Right renal pelvis (tissue), 4 donors: ENCODE measurements around the gene SLC17A1. TPM values are rescaled to one million over a fixed set of nuclear protein-coding genes. Genes with fewer than 3 reads are reported as not detected.
"Not testable (repeated sequence)": the region's sequence is repeated elsewhere in the genome, so short reads cannot be mapped to it uniquely, and the experiment has no call there.

ENCODE experiments used
- DNase-seq, 4 donors: peaks; one replicate each; pipeline ENCODE4 v3.0.0-alpha.2; 2013; ENCODE audit warnings: low read depth in 4 of 4, low spot score in 3 of 4, missing footprints in 1 of 4
- polyA plus RNA-seq, 4 donors: library from polyadenylated mRNA; unstranded; fragments of 120-200 nt; gene quantifications; one replicate each; pipeline ENCODE4 v1.2.1, GENCODE V29; 2013; ENCODE audit not compliant: insufficient read length in 4 of 4

The SLC17A1 gene
- polyA plus RNA-seq, 4 donors, result 20.3 to 39.3 (median 25.7) TPM

DNA sequence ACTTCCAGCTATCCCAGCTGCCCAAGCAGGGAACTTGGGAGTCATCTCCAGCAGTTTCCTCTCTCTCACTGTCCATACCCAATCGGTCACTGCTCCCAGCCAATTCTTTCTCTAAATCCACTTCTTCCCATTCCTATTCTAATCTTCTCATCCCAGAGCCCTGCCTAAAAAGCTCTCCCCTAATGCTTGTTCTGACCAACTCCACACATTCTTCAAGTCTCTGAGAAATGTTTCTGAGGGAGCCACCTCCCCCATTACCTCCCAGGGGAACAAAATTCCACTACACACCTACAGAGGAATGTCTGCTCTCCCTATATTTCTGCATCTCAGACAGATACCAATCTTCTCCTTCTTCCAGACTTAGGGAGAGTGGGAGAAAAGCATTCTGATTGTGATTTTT, 63.3 kb downstream of the SLC17A1 start:
- no peak for DNase-seq

DNA sequence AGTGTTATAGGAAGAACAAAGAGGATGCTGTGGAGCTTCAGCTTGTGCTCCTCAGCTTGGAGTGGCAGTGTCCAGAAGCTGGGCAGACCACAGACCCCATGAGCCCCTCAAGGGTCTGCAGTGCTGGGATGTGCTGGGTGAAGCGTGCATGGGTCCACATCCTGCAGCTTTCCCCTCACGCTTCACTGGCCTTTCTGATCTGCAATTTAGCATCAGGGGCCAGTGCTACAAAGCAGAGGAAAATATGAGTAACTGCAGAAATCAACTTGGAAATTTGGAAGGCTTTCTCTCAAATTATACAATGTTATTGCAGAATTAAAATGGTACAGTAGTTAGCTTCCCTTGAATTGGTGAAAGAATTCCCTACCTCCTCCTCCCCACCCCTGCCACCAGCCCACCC, 67.2 kb downstream of the SLC17A1 start:
- DNase-seq, result no peak

DNA sequence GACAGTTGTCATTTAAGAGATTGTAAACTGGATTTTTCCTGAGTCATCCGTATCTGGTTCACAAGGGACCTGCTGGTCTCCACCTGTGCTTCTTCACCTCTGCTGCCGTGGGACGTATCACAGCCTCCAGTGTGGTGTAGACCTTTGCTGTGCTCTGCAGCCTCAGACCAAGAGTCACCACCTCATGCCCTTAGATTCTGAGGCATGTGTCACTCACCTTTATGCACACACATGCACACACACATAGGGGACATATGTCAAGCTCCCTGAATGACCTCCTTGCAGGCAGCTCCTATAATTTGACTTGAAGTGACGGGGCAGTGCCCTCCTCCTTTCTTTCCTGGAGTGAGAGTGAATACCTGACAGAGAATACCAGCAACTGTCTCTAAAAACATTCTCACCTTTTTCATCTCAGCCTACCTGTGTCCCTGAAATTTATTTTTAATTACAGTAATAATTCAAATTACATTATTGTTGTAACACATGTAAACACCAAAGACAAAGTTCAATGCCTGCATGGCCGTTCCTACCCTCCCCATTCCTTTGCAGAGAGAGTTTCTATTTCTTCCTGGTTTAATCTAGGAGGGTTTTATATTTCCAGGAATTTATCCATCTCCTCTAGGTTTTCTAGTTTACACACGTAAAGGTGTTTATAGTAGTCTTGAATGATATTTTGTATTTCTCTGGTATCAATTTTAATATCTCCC, 73.8 kb downstream of the SLC17A1 start:
- no peak for DNase-seq

GRCh38 chr6:25756382-25757363, 75.2 kb downstream of the SLC17A1 start:
- no peak for DNase-seq

GRCh38 chr6:25755483-25755882, 76.4 kb downstream of the SLC17A1 start:
- DNase-seq, result no peak

- DNase-seq, result no peak
These were observed 77.3 kb downstream of the SLC17A1 start, which contains the start of gene SLC17A4 for GRCh38 chr6:25754535-25754934. TSS of gene SLC17A4 (plus strand) at chr6:25754742. CDS start at chr6:25761963, 7,221 bp downstream.

GRCh38 chr6:25753079-25753478, 78.8 kb downstream of the SLC17A1 start:
- DNase-seq, result no peak

DNA sequence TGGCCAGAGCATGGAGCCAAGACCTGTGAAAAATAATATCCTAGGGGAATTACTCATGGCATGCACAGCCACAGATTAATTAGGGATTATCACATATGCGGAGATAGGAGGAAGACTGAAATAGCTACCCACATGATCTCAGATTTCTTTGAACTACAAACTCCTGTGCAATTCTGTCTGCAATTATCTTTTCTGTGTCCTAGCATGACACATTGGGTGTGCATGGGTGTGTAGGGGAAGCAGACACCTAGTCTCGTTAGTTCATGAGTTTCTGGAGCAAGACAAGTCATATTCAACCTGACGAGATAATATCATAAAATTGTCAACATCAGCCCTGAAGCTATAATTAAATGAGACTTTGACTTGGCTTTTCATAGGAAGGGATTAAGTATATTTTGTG, 80.9 kb downstream of the SLC17A1 start:
- no peak for DNase-seq

DNA sequence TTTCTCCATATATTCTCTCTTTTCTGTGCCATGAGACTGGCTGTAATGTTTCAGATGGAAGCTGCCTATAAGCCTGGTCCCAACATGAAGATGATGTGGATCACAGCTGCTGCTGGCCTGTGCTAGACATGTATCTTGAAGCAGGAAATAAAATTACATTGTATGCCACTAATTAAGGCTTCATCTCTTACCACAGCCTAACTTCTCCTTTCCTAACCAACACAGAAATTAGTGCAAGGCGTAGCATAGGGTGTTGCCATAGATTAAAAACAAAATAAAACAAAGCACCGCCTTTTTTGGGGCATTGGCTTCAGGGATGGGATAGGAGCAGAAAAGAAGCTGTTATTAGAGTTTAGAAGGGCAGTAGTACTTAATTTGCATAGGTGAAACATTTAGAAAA, 82.0 kb downstream of the SLC17A1 start:
- DNase-seq, result no peak

- DNase-seq, result not testable (repeated sequence)
These were observed 83.0 kb downstream of the SLC17A1 start for GRCh38 chr6:25748601-25749517.

DNA sequence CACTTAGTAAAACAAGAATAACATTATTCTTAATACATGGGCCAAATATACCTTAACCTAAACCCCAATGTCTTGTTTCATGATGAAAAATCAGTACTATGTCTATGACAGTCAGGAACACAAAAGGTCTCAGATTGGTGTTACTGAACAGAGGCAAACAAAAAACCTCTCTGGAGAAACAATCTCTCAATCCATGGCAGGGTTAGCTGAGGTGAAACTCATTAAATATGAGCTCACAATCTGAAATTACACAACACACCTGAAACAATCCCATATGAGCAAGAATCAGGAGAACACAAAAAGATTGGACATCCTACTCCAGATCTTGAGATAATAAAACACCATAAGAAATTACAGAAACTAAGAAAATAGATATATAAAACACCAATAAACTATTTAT, 83.8 kb downstream of the SLC17A1 start:
- no peak for DNase-seq

DNA sequence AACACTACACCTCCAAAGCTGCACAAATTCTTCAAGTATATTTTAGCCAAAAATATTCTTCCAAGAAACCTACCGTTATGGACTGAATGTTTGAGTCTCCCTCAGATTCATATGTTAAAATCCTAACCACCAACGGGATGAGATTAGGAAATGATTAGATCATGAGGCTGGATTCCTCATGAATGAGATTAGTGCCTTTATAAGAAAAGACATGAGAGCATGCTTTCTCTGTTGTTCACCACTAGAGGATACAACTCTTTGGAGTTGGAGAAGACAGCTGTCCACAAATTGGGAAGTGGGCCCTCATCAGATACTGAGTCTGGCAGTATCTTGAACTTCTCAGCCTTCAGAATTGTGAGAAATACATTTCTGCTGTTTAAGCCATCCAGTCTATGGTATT, 84.4 kb downstream of the SLC17A1 start:
- no peak for DNase-seq

GRCh38 chr6:25746968-25747367, 84.9 kb downstream of the SLC17A1 start:
- no peak for DNase-seq

DNA sequence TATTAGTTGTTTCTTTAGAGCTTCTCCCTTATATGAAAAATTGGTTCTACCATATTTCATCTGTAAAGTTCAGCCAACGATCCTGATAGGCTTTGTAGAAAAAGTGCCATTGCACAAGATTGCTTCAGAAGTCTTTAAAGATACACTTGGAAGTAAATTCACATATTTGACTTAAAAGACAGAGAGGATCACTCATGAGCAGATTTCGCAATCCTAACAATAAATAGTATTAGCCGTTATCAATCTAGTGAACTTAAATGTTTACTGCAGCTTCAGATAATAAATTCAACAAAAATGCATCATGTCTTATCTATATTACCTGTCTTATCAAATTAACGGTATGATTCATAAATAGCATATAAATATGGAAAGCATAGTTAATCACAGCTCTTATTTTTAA, 86.0 kb downstream of the SLC17A1 start:
- DNase-seq, result no peak

GRCh38 chr6:25743868-25744267, 88.0 kb downstream of the SLC17A1 start:
- no peak for DNase-seq

DNA sequence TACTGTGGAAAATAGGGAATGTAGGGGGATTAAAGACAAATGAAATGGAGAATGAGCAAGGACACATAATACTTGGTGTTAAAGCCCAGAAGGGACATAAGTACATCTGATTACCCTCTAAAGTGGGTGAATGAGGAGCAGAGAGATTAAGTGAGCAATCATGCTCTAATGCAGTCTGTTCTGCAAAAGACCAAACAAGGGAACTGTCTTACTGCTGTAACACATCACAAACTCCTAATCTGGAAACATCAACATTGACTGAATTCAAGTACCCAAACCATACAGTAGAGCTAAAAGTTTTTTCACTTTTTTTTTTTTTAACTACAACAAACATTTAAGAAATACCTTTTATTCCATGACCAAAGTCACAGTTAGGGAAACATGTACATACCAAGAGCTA, 96.6 kb downstream of the SLC17A1 start:
- no peak for DNase-seq

Other genes starting within 250 kb of the SLC17A1 start
- gene SCGN, start 179.8 kb downstream of the SLC17A1 start, polyA plus RNA-seq, result under 1 TPM; 0.14 to 0.31 (median 0.23) TPM
- 1 to 10 TPM; 1.0 to 1.9 (median 1.2) TPM for gene SLC17A4, start 77.3 kb downstream of the SLC17A1 start, polyA plus RNA-seq
- 1 to 10 TPM in 1 of 4 donors, under 1 TPM in 3; 0.40 to 1.2 (median 0.64) TPM for gene SLC17A3, start 42.2 kb upstream of the SLC17A1 start, polyA plus RNA-seq
- gene SLC17A2, start 98.6 kb upstream of the SLC17A1 start, polyA plus RNA-seq, result under 1 TPM; 0.46 to 0.80 (median 0.58) TPM
- 10 to 100 TPM in 2 of 4 donors, 1 to 10 TPM in 2; 8.8 to 10.9 (median 10.3) TPM for gene TRIM38, start 130.8 kb upstream of the SLC17A1 start, polyA plus RNA-seq